Activated naive CD4-positive, alpha-beta T cell treated with anti-CD3 and anti-CD28 coated beads, Interleukin-2, amount 50 U/mL, for 16 hours (primary cell): ENCODE measurements around the gene POTEI.
"Not testable (repeated sequence)": the region's sequence is repeated elsewhere in the genome, so short reads cannot be mapped to it uniquely, and the experiment has no call there.

ENCODE experiments used
- DNase-seq: peaks from one replicate; pipeline ENCODE4 v3.0.0-alpha.2; 2020

POTEI gene

GRCh38 chr2:130454712-130455083, 54.4 kb downstream of the POTEI start:
- not testable (repeated sequence) for DNase-seq

GRCh38 chr2:130453955-130454711, 55.0 kb downstream of the POTEI start:
- not testable (repeated sequence) for DNase-seq

- not testable (repeated sequence) for DNase-seq
Observed at GRCh38 chr2:130452897-130453296, 56.2 kb downstream of the POTEI start.

DNA sequence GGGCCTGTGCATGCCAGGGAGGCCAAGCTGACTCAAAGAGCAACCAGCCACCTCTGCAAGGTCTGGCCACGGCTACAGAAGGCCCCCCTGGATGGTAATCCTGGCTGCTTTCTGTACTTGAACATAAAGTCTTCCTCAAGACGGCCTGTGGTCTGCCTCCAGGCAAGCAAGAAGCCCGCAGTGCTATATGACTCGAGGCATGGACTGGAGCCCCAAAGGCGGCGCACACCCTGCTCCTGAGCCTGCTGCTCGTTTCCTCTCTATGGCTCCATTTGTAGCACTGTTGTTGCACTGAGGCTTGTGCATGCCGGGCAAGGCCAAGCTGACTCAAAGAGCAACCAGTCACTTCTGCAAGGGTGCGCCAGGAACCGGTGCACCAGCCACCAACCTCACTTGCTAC, 57.3 kb downstream of the POTEI start:
- DNase-seq, result not testable (repeated sequence)

- not testable (repeated sequence) for DNase-seq
Observed at GRCh38 chr2:130451278-130451677, 57.9 kb downstream of the POTEI start.

DNA sequence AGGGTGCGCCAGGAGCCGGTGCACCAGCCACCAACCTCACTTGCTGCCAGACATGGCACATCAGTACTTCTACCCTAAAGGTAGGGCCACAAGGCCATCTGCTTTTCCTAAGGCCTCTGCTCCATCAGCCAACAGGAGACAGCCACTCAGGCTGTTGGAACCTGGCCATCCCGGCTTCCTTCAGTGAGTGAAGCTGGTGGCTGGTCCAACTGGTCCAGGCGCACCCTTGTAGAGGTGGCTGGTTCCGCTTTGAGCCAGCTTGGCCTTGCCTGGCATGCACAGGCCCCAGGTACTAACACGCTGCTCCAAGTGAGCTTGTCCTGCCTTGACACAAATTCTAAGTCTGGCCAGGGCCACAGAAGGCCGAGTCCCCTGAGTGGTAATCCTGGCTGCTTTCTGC, 58.8 kb downstream of the POTEI start:
- DNase-seq, result not testable (repeated sequence)

GRCh38 chr2:130427631-130428030, 81.5 kb downstream of the POTEI start:
- DNase-seq, result not testable (repeated sequence)

DNA sequence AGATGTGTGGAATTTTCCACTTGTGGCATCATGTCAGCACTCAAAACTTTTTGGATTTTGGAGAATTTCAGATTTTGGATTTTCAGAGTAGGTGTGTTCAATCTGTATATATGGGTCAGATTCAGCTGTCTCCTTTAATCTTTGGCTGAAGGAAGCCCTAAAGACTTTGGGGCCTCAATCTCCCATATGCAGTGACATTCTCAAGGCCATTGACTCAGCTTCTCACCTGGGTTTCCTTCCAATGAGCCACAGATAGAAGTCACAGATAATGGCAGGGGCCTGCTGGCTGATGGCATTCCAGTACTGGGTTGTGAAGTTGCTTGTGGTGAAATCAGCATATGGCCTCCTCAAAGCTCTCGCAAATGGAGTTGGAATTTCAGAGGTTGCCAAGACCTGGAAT, 90.3 kb downstream of the POTEI start:
- DNase-seq, result not testable (repeated sequence)

DNA sequence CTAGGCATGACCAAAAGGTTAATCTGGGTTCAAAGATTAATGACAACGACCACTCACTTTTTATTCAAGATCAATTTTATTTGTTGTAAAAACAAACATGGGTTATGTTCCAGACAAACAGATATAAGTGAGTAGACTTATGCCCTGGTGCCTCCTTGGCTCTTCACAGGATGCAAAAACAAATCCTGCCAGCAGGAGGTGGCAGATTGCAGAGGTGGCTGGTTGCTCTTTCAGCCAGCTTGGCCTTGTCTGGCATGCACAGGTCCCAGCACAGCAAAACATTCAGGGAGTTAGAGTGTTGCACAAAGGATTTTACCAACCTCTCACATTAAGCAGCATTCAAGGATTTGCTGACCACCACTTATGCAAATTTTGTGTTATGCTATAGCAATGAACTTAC, 92.4 kb downstream of the POTEI start:
- DNase-seq, result not testable (repeated sequence)
